Kidney tubule cell (primary cell): ENCODE measurements around the gene TMPRSS6.

Source experiments
- DNase-seq: peaks from one replicate; pipeline ENCODE4 v3.0.0-alpha.2; 2018; ENCODE audit warnings: low spot score

TMPRSS6 gene

GRCh38 chr22:37064553-37064952, 45.0 kb downstream of the TMPRSS6 start:
- no peak for DNase-seq

DNA sequence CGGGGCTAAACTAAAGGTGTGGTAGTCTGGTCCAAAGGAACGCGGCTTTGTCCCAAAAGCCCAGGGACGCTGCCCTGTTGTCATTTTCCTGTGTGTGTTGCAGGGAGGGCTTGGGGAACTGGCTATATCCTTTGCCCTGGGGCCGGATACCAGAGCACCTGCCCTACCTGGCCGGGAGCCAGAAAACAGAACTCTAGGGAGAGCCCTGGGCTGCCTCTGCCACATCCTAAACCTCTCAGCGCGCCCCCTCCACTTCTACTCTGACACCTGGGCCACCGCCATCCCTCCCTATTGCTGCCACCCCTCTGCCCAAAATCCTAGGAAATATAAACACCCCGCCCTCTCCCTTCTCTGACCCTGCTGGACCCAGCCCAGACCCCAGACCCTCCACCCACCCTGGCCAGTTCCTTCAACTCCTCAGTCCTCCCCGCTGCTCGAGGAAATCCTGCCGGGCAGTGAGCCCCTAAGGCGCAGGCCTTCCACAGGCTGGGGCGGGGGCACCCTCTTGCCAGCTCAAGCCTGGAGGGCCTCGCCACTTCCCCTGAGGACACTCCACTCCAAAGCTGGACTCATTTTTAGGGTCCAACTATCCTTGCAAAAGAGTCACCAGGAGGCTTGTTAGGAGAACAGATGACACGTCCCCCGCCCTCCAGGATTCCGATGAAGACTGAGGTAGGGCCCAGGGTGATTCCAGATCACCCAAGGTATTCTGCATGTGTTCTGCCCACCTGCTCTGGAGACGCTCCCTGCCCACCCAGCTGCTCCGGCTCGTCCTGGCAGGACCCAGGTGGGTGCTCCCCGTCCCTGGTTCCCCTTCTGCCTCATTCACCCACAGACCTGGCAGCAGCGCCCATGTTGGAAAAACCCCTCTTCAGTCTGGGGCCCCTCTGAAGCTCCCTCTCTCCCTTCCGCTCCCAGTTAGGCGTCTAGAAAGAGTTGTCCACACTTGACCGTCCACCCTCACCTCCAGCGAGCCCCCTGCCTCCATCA, 45.8 kb downstream of the TMPRSS6 start:
- DNase-seq, result no peak

DNA sequence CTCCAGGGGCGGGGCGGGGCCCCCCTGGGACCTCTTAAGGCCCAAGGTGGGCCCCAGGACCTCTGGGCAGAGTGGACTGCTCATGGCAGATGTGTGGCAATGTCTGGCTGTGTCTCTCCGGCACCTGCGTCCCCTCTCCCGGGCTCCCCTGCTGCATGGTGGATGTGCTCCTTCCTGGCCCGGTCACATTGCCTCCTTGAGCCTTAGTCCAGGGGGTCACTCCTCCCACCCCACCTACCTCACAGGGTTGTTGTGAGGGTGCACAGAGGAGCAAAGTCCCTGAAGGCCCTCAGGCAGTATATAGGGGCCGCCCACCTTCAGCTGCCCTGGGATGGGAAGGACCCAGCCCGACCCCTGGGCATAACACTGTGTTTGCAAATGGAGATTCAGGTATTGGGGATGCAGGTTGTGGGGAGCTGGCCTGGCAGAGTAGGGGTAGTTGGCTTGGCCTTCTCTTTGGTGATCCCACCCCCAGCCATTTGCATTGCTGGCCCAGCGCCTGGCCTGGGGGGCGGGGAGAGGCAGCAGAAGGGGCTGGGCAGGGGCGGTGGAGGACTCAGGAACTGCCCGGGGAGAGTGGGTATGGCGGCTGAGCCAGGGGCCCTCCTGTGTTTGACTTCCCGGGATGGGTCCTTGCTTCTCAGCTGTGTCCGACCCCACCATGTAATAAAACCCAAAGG, 46.7 kb downstream of the TMPRSS6 start:
- DNase-seq, result no peak

DNA sequence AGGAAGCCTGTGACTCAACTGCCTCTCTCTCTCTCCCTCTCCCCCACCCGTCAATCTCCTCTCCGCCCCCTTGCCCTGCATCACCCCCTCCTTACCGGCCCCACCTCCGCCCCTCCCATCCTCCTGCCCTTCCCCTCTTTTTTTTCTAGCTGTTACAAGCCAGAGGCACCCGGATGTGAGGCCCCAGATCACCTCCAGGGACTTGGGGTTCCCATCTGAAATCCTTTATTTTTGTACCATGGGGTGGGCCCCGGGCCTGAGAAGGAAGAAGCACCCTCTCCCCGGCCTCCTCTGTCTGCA, 47.2 kb downstream of the TMPRSS6 start:
- no peak for DNase-seq

GRCh38 chr22:37061611-37062375, 47.7 kb downstream of the TMPRSS6 start:
- no peak for DNase-seq

DNA sequence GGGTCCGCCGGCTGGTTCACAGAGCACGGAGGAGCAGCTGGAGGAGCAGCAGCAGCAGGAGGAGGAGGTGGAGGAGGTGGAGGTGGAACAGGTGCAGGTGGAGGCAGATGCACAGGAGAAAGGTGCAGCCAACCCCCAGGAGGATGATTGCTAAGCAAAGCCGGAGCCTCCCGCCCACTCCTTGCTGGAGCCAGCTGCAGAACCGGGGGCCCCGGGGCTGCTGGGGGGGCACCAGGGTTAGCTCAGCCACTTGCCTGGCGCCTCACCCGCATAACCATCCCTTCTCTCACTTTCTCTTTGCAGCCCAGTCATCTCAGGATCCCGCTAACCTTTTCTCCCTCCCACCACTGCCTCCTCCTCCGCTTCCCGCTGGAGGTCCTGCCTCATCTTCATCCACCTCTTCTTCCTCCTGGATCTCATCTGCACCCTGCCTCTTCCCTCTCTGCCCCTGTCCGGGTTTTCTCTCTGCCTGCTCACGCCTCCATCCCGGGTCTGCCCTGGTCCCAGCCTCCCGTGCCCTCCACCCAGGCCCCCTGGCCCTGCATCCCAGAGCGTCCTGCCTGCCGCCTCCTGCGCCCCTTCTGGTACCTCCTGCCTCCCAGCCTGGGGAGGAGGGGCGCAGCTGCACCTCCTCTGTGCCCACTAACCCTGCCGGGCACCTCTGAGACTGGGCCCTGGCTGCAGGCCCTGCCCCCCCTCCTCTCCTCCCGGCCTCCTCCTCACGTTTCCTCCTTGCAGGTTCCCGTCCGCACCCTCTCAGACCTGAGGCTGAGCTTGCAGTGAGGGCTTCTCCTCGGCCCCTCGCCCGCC, 48.5 kb downstream of the TMPRSS6 start:
- DNase-seq, result no peak

- DNase-seq, result no peak
Observed at GRCh38 chr22:37059876-37060449, 49.5 kb downstream of the TMPRSS6 start.

DNA sequence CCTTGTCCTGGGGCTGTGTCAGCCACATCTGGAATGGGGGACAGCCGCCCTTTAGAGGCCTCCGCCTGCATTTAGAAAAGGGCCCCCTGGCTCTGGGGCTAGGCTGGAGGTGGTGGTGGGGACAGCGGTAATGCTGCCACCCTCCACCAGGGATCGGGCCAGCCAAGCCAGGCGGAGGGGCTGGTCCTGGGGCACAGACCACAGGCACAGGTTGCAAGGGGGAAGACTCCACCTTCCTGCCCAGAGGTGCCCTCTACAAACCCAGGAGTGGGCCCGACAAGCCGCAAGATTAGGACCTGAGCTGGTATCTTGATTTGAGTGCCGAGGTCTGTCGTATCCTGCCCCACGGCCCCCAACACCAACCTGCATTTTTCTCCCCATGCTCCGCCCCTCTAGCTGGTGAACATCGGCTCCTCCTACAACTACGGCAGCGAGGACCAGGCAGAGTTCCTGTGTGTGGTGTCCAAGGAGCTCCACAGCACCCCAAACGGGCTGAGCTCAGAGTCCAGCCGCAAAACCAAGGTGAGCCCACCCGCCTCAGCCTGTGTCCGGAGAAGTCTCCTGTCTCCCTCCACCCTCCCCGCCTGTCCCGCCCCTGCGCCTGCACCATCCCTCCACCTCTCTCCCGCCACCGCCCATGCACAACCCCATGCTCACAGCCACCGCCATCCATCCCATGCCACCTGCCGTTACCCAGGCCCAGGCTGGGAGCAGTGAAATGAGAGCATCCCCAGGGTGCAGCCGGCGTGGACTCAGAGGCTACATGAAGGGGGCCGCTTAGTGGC, 50.4 kb downstream of the TMPRSS6 start:
- DNase-seq, result no peak

GRCh38 chr22:37057796-37058510, 51.6 kb downstream of the TMPRSS6 start:
- no peak for DNase-seq

- no peak for DNase-seq
Observed at GRCh38 chr22:37057226-37057625, 52.3 kb downstream of the TMPRSS6 start.

DNA sequence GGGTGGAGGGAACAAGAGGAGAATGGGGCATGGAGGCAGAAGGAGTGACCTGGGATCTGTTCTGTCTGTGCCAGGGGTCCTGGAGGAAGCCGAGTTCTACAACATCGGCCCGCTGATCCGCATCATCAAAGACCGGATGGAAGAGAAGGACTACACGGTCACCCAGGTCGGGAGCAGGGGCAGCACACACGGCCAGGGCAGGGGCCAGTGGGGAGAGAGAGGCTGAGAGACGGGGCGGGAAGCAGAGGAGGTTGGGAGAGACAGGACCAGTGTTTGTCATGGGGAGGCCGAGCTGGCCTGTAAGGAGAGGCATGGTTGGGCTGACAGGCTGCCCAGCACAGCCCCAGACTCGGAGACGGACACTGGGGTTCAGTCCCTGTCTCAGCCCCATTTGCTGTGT, 53.3 kb downstream of the TMPRSS6 start:
- DNase-seq, result no peak

GRCh38 chr22:37054600-37055365, 54.7 kb downstream of the TMPRSS6 start:
- DNase-seq, result no peak

DNA sequence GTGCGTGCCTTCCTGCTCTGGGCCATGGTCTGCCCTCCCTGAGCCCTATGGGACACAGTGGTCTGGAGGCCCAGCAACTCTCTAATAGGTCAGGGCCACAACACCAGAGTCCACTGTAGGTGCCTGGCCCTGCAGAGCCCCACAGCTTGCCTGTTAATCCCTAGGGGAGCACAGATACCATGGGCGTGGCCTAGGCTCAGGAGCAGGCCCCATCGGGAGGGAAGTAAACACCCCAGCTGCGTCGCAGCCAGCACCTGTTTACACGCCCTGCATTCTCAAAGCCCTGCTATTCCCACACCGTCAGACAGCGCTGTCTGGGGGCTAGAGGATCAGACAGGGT, 55.5 kb downstream of the TMPRSS6 start:
- no peak for DNase-seq

GRCh38 chr22:37053310-37054055, 56.0 kb downstream of the TMPRSS6 start:
- no peak for DNase-seq

DNA sequence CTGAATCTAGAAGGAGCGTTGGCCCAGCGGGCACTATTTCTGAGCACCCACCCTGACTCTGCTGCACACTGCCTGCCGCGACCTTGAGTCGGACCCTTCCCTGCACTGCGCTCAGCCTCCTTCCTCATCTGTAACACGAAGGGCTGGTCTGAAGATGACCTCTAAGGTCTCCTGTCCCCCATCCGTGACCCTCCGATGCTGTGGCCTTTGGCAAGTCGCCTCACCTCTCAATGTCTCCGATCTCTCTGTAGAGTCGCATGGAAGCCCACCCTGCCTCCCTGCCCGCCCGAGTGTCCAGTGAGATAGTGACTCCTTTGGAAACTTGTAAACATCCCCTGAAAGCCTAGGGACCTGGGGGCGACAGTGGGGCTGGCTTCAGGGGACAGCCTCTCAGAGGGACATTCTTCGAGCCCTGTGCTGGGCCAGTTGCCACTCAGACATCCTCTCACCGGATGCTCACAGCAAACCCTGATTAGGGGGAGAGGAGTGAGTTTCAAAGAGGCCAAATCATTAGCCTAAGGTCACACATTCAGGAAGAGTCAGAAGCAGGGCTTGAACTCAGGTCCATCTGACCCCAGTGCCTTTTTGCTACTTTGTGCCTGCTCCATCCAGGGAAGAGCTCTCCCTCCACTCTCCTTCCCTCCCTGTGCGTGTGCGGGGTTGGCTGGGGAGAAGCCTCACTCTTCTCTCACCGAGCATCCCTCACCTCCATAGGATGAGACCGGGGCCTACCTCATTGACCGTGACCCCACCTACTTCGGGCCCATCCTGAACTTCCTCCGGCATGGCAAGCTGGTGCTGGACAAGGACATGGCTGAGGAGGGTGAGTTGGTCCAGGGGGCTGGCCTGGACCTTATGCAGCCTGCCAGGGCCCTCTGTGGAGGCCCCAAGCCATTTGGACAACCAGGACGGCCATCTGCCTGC, 56.9 kb downstream of the TMPRSS6 start:
- no peak for DNase-seq

GRCh38 chr22:37051391-37052385, 57.8 kb downstream of the TMPRSS6 start, which contains the start of gene KCTD17:
Gene KCTD17, plus strand, starts transcription at chr22:37051742. Its CDS starts 19 bp downstream, at chr22:37051761.
- DNase-seq, result peak; percentile 68
